NCI-H2029 (cell line): Measurements from ENCODE around the gene PGLYRP2.

ENCODE experiments used
- DNase-seq: peaks from one replicate; lab custom pipeline; 2025; lab: John Stamatoyannopoulos, UW

Gene PGLYRP2

GRCh38 chr19:15439821-15440641 lies 39.3 kb downstream of the PGLYRP2 start:
- no peak for DNase-seq

- DNase-seq = no peak
These were observed 40.1 kb downstream of the PGLYRP2 start for GRCh38 chr19:15439078-15439799.

GRCh38 chr19:15438577-15438976 lies 40.7 kb downstream of the PGLYRP2 start:
- no peak for DNase-seq

- no peak for DNase-seq
These were observed 41.2 kb downstream of the PGLYRP2 start for GRCh38 chr19:15438124-15438496.

GRCh38 chr19:15437355-15438123 lies 41.8 kb downstream of the PGLYRP2 start:
- no peak for DNase-seq

GRCh38 chr19:15436826-15437110 lies 42.5 kb downstream of the PGLYRP2 start:
- DNase-seq = no peak

- no peak for DNase-seq
These were observed 43.1 kb downstream of the PGLYRP2 start for GRCh38 chr19:15436012-15436825.

GRCh38 chr19:15433519-15434069 lies 45.7 kb downstream of the PGLYRP2 start:
- no peak for DNase-seq

GRCh38 chr19:15432629-15433518 lies 46.4 kb downstream of the PGLYRP2 start:
- DNase-seq = peak; percentile 91

GRCh38 chr19:15432018-15432494 lies 47.2 kb downstream of the PGLYRP2 start:
- DNase-seq = no peak

- DNase-seq = no peak
These were observed 47.8 kb downstream of the PGLYRP2 start for GRCh38 chr19:15431396-15432017.

- DNase-seq = no peak
These were observed 48.7 kb downstream of the PGLYRP2 start for GRCh38 chr19:15430526-15431120.

GRCh38 chr19:15429825-15430467 lies 49.4 kb downstream of the PGLYRP2 start:
- DNase-seq = no peak

- DNase-seq = no peak
These were observed 50.1 kb downstream of the PGLYRP2 start for GRCh38 chr19:15428956-15429824.

GRCh38 chr19:15427991-15428471 lies 51.3 kb downstream of the PGLYRP2 start:
- no peak for DNase-seq

- DNase-seq = no peak
These were observed 52.0 kb downstream of the PGLYRP2 start for GRCh38 chr19:15427350-15427700.

GRCh38 chr19:15426485-15427349 lies 52.6 kb downstream of the PGLYRP2 start:
- DNase-seq = no peak
